DND-41 (cell line): ENCODE data around the gene PILRA.
"Not testable (repeated sequence)": the region's sequence is repeated elsewhere in the genome, so short reads cannot be mapped to it uniquely, and the experiment has no call there.

ENCODE experiments used
- ATAC-seq: fragments of 200-7000 bp; cut with Tn5 transposase; 3 replicates; pipeline ENCODE4 v1.9.1; 2021; ENCODE audit warnings: low read depth; ENCODE audit not compliant: insufficient read depth
- DNase-seq: peaks from one replicate; pipeline ENCODE4 v3.0.0-alpha.2; 2020
- H2AFZ ChIP-seq: 2 replicates; pipeline ENCODE4 v1.6.0; 2012; ENCODE audit warnings: low read depth, low read length
- H3K27ac ChIP-seq: 2 replicates; pipeline ENCODE4 v1.5.1; 2012; ENCODE audit warnings: low read length, inconsistent platforms
- H3K27me3 ChIP-seq: fragments of 200-600 bp; sonication (generic); 2 replicates; pipeline ENCODE4 v1.6.0; 2012; ENCODE audit warnings: low read length, mild to moderate bottlenecking, inconsistent platforms; ENCODE audit not compliant: insufficient read depth, poor library complexity
- H3K36me3 ChIP-seq: 2 replicates; pipeline ENCODE4 v1.5.1; 2012; ENCODE audit warnings: low read length, inconsistent platforms; ENCODE audit not compliant: insufficient read depth
- H3K4me1 ChIP-seq: 2 replicates; pipeline ENCODE4 v1.5.1; 2012; ENCODE audit warnings: mild to moderate bottlenecking, low read length; ENCODE audit not compliant: insufficient read depth
- H3K4me2 ChIP-seq: 2 replicates; pipeline ENCODE4 v1.6.0; 2012; ENCODE audit warnings: mild to moderate bottlenecking, moderate library complexity, low read length, inconsistent platforms; ENCODE audit not compliant: insufficient read depth
- H3K4me3 ChIP-seq, 2 experiments: fragments of 200-600 bp in 1 of 2; shearing (Covaris generic) in 1 of 2; 2 replicates each; pipeline ENCODE4 v1.5.1; 2012 to 2016; ENCODE audit warnings: inconsistent platforms in 2 of 2, low read length in 2 of 2, mild to moderate bottlenecking in 2 of 2, low read depth in 1 of 2, moderate library complexity in 1 of 2
- H3K79me2 ChIP-seq: 2 replicates; pipeline ENCODE4 v1.6.0; 2012; ENCODE audit warnings: low read length, inconsistent platforms; ENCODE audit not compliant: insufficient read depth
- H3K9ac ChIP-seq: 2 replicates; pipeline ENCODE4 v1.6.0; 2012; ENCODE audit warnings: low read depth, mild to moderate bottlenecking, inconsistent platforms, low read length, moderate library complexity
- H3K9me3 ChIP-seq: 2 replicates; pipeline ENCODE4 v1.5.1; 2012; ENCODE audit warnings: low read length, moderate library complexity, mild to moderate bottlenecking, inconsistent platforms; ENCODE audit not compliant: insufficient read depth, severe bottlenecking
- H4K20me1 ChIP-seq: 2 replicates; pipeline ENCODE4 v1.6.0; 2012; ENCODE audit warnings: low read length; ENCODE audit not compliant: insufficient read depth
- EZH2 ChIP-seq: IDR thresholded peaks from 3 replicates; pipeline ENCODE4 v1.6.1; 2012; ENCODE audit warnings: borderline replicate concordance, low read depth, mild to moderate bottlenecking, moderate library complexity, low read length, inconsistent platforms; ENCODE audit not compliant: severe bottlenecking
- TF ChIP-seq, protein P1 (sequence below): IDR thresholded peaks from 2 replicates; pipeline ENCODE4 v1.5.1; 2012; ENCODE audit warnings: borderline replicate concordance, low read length, moderate library complexity, mild to moderate bottlenecking; ENCODE audit not compliant: poor library complexity, severe bottlenecking; ENCODE audit errors: extremely low read depth

Gene PILRA

DNA sequence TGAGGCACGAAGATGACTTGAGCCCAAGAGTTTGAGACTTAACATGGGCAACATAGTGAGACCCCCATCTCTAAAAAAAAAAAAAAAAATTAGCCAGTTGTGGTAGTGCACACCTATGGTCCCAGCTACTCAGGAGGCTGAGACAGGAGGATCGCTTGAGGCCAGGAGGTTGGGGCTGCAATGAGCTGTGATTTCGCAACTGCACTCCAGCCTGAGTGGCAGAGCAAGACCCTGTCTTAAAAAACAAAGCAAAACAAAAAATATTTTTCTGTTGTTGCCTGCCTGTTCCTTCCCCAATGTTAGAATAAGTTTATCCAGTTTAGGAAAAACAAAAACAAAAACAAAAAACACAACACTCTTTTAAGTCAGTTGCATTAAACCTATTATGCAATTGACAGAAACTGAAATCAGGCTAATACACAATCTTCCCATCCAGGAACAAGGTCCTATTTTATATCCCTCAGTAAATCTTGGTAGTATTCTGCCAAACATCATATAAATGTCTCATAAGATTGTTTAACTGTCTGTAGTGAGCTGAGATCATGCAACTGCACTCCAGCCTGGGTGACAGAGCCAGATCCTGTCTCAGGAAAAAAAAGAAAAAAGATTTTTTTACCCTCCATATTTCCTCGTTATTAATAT lies 4.9 kb downstream of the PILRA start:
- no peak overlapping the region for H3K9ac ChIP-seq
- ATAC-seq (no peak), DNase-seq (no peak)
- H3K36me3 ChIP-seq: no peaks in the 10 kb centered on the region
- H3K4me1 ChIP-seq: no peaks in the 10 kb centered on the region
- no peaks in the 10 kb centered on the region for H3K79me2 ChIP-seq
- H3K4me3 ChIP-seq: no peak overlapping the region
- TF ChIP-seq EZH2: no peak
- TF ChIP-seq, protein P1, sequence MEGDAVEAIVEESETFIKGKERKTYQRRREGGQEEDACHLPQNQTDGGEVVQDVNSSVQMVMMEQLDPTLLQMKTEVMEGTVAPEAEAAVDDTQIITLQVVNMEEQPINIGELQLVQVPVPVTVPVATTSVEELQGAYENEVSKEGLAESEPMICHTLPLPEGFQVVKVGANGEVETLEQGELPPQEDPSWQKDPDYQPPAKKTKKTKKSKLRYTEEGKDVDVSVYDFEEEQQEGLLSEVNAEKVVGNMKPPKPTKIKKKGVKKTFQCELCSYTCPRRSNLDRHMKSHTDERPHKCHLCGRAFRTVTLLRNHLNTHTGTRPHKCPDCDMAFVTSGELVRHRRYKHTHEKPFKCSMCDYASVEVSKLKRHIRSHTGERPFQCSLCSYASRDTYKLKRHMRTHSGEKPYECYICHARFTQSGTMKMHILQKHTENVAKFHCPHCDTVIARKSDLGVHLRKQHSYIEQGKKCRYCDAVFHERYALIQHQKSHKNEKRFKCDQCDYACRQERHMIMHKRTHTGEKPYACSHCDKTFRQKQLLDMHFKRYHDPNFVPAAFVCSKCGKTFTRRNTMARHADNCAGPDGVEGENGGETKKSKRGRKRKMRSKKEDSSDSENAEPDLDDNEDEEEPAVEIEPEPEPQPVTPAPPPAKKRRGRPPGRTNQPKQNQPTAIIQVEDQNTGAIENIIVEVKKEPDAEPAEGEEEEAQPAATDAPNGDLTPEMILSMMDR: no peak
- no peak overlapping the region for H3K27ac ChIP-seq
- no peak overlapping the region for H2AFZ ChIP-seq
- no peak overlapping the region for H3K4me2 ChIP-seq
- no peaks in the 10 kb centered on the region for H3K27me3 ChIP-seq
- H4K20me1 ChIP-seq: no peaks in the 10 kb centered on the region
- H3K9me3 ChIP-seq: no peaks in the 10 kb centered on the region

DNA sequence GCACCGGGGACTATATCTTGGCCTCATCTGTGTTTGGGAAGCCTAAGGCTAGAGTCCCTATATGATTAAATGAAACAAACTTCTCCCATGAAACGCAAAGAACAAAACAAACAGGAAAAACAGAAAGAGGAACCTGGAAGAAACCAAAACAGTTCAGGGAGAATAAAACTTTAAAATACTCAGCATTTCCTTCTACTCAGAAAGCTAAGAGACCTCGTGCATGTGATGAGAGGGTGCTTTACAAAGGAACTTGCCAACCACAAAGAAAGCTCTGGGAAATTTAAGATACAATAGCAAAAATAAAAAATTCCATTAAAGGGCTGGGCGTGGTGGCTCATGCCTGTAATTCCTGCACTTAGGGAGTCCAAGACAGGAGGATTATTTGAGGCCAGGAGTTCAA lies 6.9 kb downstream of the PILRA start:
- no peaks in the 10 kb centered on the region for H3K36me3 ChIP-seq
- H3K9ac ChIP-seq: no peak overlapping the region
- no peak for DNase-seq
- no peak overlapping the region for H3K4me2 ChIP-seq
- H3K27ac ChIP-seq: no peak overlapping the region
- ATAC-seq: no peak
- H3K79me2 ChIP-seq: no peaks in the 10 kb centered on the region
- H3K4me1 ChIP-seq: no peaks in the 10 kb centered on the region
- no peaks in the 10 kb centered on the region for H4K20me1 ChIP-seq
- H2AFZ ChIP-seq: no peak overlapping the region
- H3K9me3 ChIP-seq: no peaks in the 10 kb centered on the region
- TF ChIP-seq EZH2: no peak
- TF ChIP-seq, protein P1: no peak
- no peak overlapping the region for H3K4me3 ChIP-seq
- no peaks in the 10 kb centered on the region for H3K27me3 ChIP-seq

- not testable (repeated sequence) for H4K20me1 ChIP-seq, ATAC-seq, H3K4me1 ChIP-seq
Measured at GRCh38 chr7:100381531-100382233, 8.4 kb downstream of the PILRA start.

DNA sequence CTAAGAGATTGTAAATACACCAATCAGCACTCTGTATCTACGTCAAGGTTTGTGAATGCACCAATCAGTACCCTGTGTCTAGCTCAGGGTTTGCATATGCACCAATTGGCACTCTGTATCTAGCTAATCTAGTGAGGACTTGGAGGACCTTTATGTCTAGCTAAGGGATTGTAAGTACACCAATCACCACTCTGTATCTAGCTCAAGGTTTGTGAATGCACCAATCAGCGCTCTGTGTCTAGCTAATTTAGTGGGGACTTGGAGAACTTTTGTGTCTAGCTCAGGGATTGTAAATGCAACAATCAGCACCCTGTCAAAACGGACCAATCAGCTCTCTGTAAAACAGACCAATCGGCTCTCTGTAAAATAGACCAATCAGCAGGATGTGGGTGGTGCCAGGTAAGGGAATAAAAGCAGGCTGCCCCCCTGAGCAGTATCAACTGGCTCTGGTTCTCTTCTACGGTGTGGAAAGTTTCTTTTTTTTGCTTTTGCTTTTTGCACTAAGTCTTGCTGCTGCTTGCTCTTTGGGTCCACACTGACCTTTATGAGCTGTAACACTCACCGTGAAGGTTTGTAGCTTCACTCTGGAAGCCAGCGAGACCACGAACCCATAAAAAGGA lies 9.1 kb downstream of the PILRA start:
- not testable (repeated sequence) for DNase-seq, H3K4me1 ChIP-seq, H3K27me3 ChIP-seq, H3K9me3 ChIP-seq, H4K20me1 ChIP-seq, H3K27ac ChIP-seq, H3K9ac ChIP-seq, H3K36me3 ChIP-seq, H3K4me3 ChIP-seq, H3K79me2 ChIP-seq, H3K4me2 ChIP-seq, H2AFZ ChIP-seq
- peak; percentile 45; the same call in 2 of the 3 replicates for ATAC-seq

More at GRCh38 chr7:100381531-100382233, 8.4 kb downstream of the PILRA start:
- not testable (repeated sequence) for H3K9ac ChIP-seq, H3K79me2 ChIP-seq, H2AFZ ChIP-seq, H3K4me2 ChIP-seq, H3K9me3 ChIP-seq, DNase-seq, H3K27ac ChIP-seq, H3K36me3 ChIP-seq, H3K27me3 ChIP-seq, H3K4me3 ChIP-seq
